Measurements from ENCODE around the gene DNMBP. TPM values are rescaled to one million over a fixed set of nuclear protein-coding genes. Genes with fewer than 3 reads are reported as not detected.

The DNMBP gene
- total and polyA plus RNA-seq, 2 experiments from 2014 or later, result 13.4 to 31.2 TPM

- TF ChIP-seq ETS1 (IDR thresholded peaks at IDR 0.05) (no peak), EZH2 (IDR thresholded peaks at IDR 0.05; ENCODE audit: low read depth, unreplicated experiment) (no peak), POLR2AphosphoS5 (IDR thresholded peaks at IDR 0.05; ENCODE audit: low read depth) (no peak), JUNB (IDR thresholded peaks at IDR 0.05; ENCODE audit: unreplicated experiment) (no peak), ZNF114 (CRISPR knock-in tag; IDR thresholded peaks at IDR 0.05) (no peak)
These were observed 134.3 kb downstream of the DNMBP start (continued) for GRCh38 chr10:99875473-99875872.

GRCh38 chr10:99874341-99875085 lies 135.2 kb downstream of the DNMBP start:
- Histone ChIP-seq H3K4me1 (ENCODE audit: insufficient read depth) (no peaks in the 10 kb centered on the region), H4K20me1 (replicated peaks; ENCODE audit: insufficient read depth) (peaks cover 3% of the 10 kb centered on the region), H3K27me3 (ENCODE audit: insufficient read depth) (no peaks in the 10 kb centered on the region), H3K27ac (ENCODE audit: low read depth) (peak overlapping the region; percentile 79), H3K36me3 (ENCODE audit: insufficient read depth) (peaks cover 42% of the 10 kb centered on the region), H3K4me2 (no peak overlapping the region), H2AFZ (no peak overlapping the region), H3K9me2 (ENCODE audit: insufficient read depth) (no peaks in the 10 kb centered on the region), H3F3A (replicated peaks; ENCODE audit: low read depth) (peaks cover 33% of the 10 kb centered on the region), H3K4me3 (no peak overlapping the region), H3K79me2 (replicated peaks; ENCODE audit: insufficient read depth) (no peaks in the 10 kb centered on the region)
- ATAC-seq (peak; percentile 14; the same call in 2 of the 3 replicates), DNase-seq (ENCODE audit: low spot score) (no peak)
- peaks cover 6% of the 10 kb centered on the region for H3K27me3 Mint-ChIP-seq (ENCODE audit: insufficient read depth, low read depth, poor library complexity)
- H3K9me3 Mint-ChIP-seq, result no peaks in the 10 kb centered on the region
- H3K27ac Mint-ChIP-seq, result no peak overlapping the region; the same call in 1 of the 2 replicates
- peaks cover 43% of the 10 kb centered on the region for H3K36me3 Mint-ChIP-seq (ENCODE audit: low read depth)
- H3K4me1 Mint-ChIP-seq, result no peaks in the 10 kb centered on the region; the same call in 1 of the 3 replicates
- H3K4me3 Mint-ChIP-seq, result no peak overlapping the region
- TF ChIP-seq ZNF114 (CRISPR knock-in tag; IDR thresholded peaks at IDR 0.05) (no peak), POLR2AphosphoS5 (IDR thresholded peaks at IDR 0.05; ENCODE audit: low read depth) (peak; percentile 58), CREB1 (CRISPR knock-in tag; IDR thresholded peaks at IDR 0.05; ENCODE audit: low read depth) (no peak), EZH2 (IDR thresholded peaks at IDR 0.05; ENCODE audit: low read depth, unreplicated experiment) (no peak), ETS1 (IDR thresholded peaks at IDR 0.05) (no peak), CTCF (conservative IDR thresholded peaks at IDR 0.05; ENCODE audit: low read depth in 2 of 2) (no peak), ZNF331 (CRISPR knock-in tag; IDR thresholded peaks at IDR 0.05; ENCODE audit: low read depth) (no peak), ZNF462 (CRISPR knock-in tag; IDR thresholded peaks at IDR 0.05) (no peak)

Measured in GM23338 (cell line).